ENCODE results near the gene NDFIP1. TPM values are rescaled to one million over a fixed set of nuclear protein-coding genes. Genes with fewer than 3 reads are reported as not detected.

Gene NDFIP1
- total RNA-seq, 1 experiment from 2014 or later, result 33.5 TPM

GRCh38 chr5:142082182-142082781 lies 26.3 kb upstream of the NDFIP1 start:
- DNase-seq (no peak), ATAC-seq (no peak)
- H3K9me2 ChIP-seq (replicated peaks; ENCODE audit: low read length), result no peaks in the 10 kb centered on the region
- H3K27ac ChIP-seq (ENCODE audit: low read length), result no peak overlapping the region
- no peaks in the 10 kb centered on the region for H4K20me1 ChIP-seq (ENCODE audit: low read length)
- intact Hi-C loops (cut with micrococcal nuclease), result no loop called here
- H3K4me3 ChIP-seq (ENCODE audit: low read length), result no peak overlapping the region
- no TSS peak for BruUV-seq (replicated peaks)
- POLR2A ChIA-PET (ENCODE audit: unreplicated experiment), result no interaction called here
- no peak overlapping the region for H3K9ac ChIP-seq (ENCODE audit: low read length)
- CTCF ChIA-PET, result no interaction called here
- no peaks in the 10 kb centered on the region for H3K4me1 ChIP-seq (ENCODE audit: insufficient read depth, low read length)
- H3K4me2 ChIP-seq (ENCODE audit: low read length), result no peak overlapping the region
- H3K27me3 ChIP-seq (ENCODE audit: low read length), result no peaks in the 10 kb centered on the region
- no peaks in the 10 kb centered on the region for H3K36me3 ChIP-seq (ENCODE audit: low read depth, low read length)
- H3F3A ChIP-seq (ENCODE audit: low read length, unreplicated experiment), result no peaks in the 10 kb centered on the region
- no peak overlapping the region for H2AFZ ChIP-seq (ENCODE audit: low read length)
- TF ChIP-seq EZH2 (IDR thresholded peaks at IDR 0.05; ENCODE audit: low read length, unreplicated experiment) (no peak), EZH2phosphoT487 (IDR thresholded peaks at IDR 0.05; ENCODE audit: borderline replicate concordance, low read length) (no peak)
- no peaks in the 10 kb centered on the region for H3K79me2 ChIP-seq (ENCODE audit: low read length)
- H3K9me3 ChIP-seq (ENCODE audit: low read length), result no peaks in the 10 kb centered on the region

- CTCF ChIA-PET, result no interaction called here
Observed at GRCh38 chr5:142086229-142086628, 22.4 kb upstream of the NDFIP1 start.

GRCh38 chr5:142086679-142087078 lies 21.9 kb upstream of the NDFIP1 start:
- Histone ChIP-seq H3K79me2 (ENCODE audit: low read length) (no peaks in the 10 kb centered on the region), H3K4me1 (ENCODE audit: insufficient read depth, low read length) (no peaks in the 10 kb centered on the region), H3F3A (ENCODE audit: low read length, unreplicated experiment) (no peaks in the 10 kb centered on the region), H3K27ac (ENCODE audit: low read length) (no peak overlapping the region), H3K4me3 (ENCODE audit: low read length) (no peak overlapping the region), H3K36me3 (ENCODE audit: low read depth, low read length) (no peaks in the 10 kb centered on the region), H3K9me2 (replicated peaks; ENCODE audit: low read length) (no peaks in the 10 kb centered on the region), H3K4me2 (ENCODE audit: low read length) (no peak overlapping the region), H3K27me3 (ENCODE audit: low read length) (no peaks in the 10 kb centered on the region), H4K20me1 (ENCODE audit: low read length) (no peaks in the 10 kb centered on the region), H2AFZ (ENCODE audit: low read length) (no peak overlapping the region), H3K9me3 (ENCODE audit: low read length) (no peaks in the 10 kb centered on the region), H3K9ac (ENCODE audit: low read length) (no peak overlapping the region)
- TF ChIP-seq EZH2 (IDR thresholded peaks at IDR 0.05; ENCODE audit: low read length, unreplicated experiment) (no peak), EZH2phosphoT487 (IDR thresholded peaks at IDR 0.05; ENCODE audit: borderline replicate concordance, low read length) (no peak)
- TF ChIP-seq, protein P1, sequence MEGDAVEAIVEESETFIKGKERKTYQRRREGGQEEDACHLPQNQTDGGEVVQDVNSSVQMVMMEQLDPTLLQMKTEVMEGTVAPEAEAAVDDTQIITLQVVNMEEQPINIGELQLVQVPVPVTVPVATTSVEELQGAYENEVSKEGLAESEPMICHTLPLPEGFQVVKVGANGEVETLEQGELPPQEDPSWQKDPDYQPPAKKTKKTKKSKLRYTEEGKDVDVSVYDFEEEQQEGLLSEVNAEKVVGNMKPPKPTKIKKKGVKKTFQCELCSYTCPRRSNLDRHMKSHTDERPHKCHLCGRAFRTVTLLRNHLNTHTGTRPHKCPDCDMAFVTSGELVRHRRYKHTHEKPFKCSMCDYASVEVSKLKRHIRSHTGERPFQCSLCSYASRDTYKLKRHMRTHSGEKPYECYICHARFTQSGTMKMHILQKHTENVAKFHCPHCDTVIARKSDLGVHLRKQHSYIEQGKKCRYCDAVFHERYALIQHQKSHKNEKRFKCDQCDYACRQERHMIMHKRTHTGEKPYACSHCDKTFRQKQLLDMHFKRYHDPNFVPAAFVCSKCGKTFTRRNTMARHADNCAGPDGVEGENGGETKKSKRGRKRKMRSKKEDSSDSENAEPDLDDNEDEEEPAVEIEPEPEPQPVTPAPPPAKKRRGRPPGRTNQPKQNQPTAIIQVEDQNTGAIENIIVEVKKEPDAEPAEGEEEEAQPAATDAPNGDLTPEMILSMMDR (conservative IDR thresholded peaks at IDR 0.05; ENCODE audit: low read depth, low read length), result no peak
- ChIA-PET CTCF (no interaction called here), POLR2A (ENCODE audit: unreplicated experiment) (no interaction called here)
- intact Hi-C loops (cut with micrococcal nuclease), result no loop called here
- DNase-seq, result no peak
- BruUV-seq (replicated peaks), result no TSS peak
- no peak for ATAC-seq

More at GRCh38 chr5:142086229-142086628, 22.4 kb upstream of the NDFIP1 start:
- no peak overlapping the region for H3K4me2 ChIP-seq (ENCODE audit: low read length)
- H2AFZ ChIP-seq (ENCODE audit: low read length), result no peak overlapping the region
- no peaks in the 10 kb centered on the region for H3K36me3 ChIP-seq (ENCODE audit: low read depth, low read length)
- intact Hi-C loops (cut with micrococcal nuclease), result no loop called here
- H4K20me1 ChIP-seq (ENCODE audit: low read length), result no peaks in the 10 kb centered on the region
- no peaks in the 10 kb centered on the region for H3K79me2 ChIP-seq (ENCODE audit: low read length)
- no peaks in the 10 kb centered on the region for H3K9me2 ChIP-seq (replicated peaks; ENCODE audit: low read length)
- no TSS peak for BruUV-seq (replicated peaks)
- POLR2A ChIA-PET (ENCODE audit: unreplicated experiment), result no interaction called here
- DNase-seq (no peak), ATAC-seq (no peak)
- no peaks in the 10 kb centered on the region for H3F3A ChIP-seq (ENCODE audit: low read length, unreplicated experiment)
- TF ChIP-seq EZH2 (IDR thresholded peaks at IDR 0.05; ENCODE audit: low read length, unreplicated experiment) (no peak), EZH2phosphoT487 (IDR thresholded peaks at IDR 0.05; ENCODE audit: borderline replicate concordance, low read length) (no peak)
- TF ChIP-seq, protein P1 (conservative IDR thresholded peaks at IDR 0.05; ENCODE audit: low read depth, low read length), result no peak
- no peaks in the 10 kb centered on the region for H3K9me3 ChIP-seq (ENCODE audit: low read length)
- no peak overlapping the region for H3K4me3 ChIP-seq (ENCODE audit: low read length)
- H3K9ac ChIP-seq (ENCODE audit: low read length), result no peak overlapping the region
- H3K27me3 ChIP-seq (ENCODE audit: low read length), result no peaks in the 10 kb centered on the region
- H3K4me1 ChIP-seq (ENCODE audit: insufficient read depth, low read length), result no peaks in the 10 kb centered on the region
- no peak overlapping the region for H3K27ac ChIP-seq (ENCODE audit: low read length)

All from PC-3 (cell line).